NT2/D1 (cell line): ENCODE results near the gene IL1RN.

ENCODE experiments used
- YY1 ChIP-seq: IDR thresholded peaks from 2 replicates; pipeline ENCODE4 v1.6.1; 2011; ENCODE audit not compliant: insufficient read length, insufficient read depth
- ZNF274 ChIP-seq: IDR thresholded peaks from 2 replicates; pipeline ENCODE4 v1.6.1; 2011; ENCODE audit warnings: mild to moderate bottlenecking, low read depth, low read length

DNA sequence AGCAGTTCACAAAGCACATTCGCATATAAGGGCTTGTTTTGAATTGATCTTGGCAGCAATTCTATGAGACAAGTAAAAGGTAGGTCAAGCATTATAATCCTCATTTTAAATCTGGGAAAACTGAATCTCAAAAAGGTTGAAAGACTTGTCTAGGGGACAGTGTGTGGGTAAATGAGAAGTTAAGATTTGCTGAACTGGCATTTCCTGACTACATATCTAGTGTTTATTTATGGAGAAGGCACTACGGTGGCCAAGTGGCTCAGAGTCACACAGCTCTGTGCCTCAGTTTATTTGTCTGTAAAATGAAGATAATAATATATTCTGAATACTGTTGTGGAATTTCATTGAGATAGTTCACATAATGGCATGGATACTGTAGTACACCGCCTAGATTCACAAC, 16.3 kb upstream of the IL1RN start:
- no peak for TF ChIP-seq YY1
- TF ChIP-seq ZNF274, result no peak
